Neural cell (in vitro differentiated cells): Measurements from ENCODE around the gene ZNF529.

Experiments
- CTCF ChIP-seq: fragments of 450-650 bp; IDR thresholded peaks from 2 replicates; pipeline ENCODE4 v1.5.1; 2014; ENCODE audit warnings: antibody characterized with exemption, mild to moderate bottlenecking, moderate library complexity; ENCODE audit not compliant: poor library complexity, severe bottlenecking
- EP300 ChIP-seq: fragments of 450-650 bp; conservative IDR thresholded peaks from 2 replicates; pipeline ENCODE4 v1.6.1; 2014; ENCODE audit warnings: antibody characterized with exemption, mild to moderate bottlenecking, moderate library complexity; ENCODE audit not compliant: poor library complexity, severe bottlenecking
- EZH2 ChIP-seq: fragments of 200-600, 300-800 bp; shearing (Covaris generic), sonication (generic); IDR thresholded peaks from 2 replicates; pipeline ENCODE4 v1.6.1; 2014; ENCODE audit warnings: antibody characterized with exemption, low read length, borderline replicate concordance, mild to moderate bottlenecking; ENCODE audit not compliant: insufficient read depth, poor library complexity, severe bottlenecking
- MXI1 ChIP-seq: fragments of 450-650 bp; conservative IDR thresholded peaks from 2 replicates; pipeline ENCODE4 v1.6.1; 2014; ENCODE audit warnings: antibody characterized with exemption, mild to moderate bottlenecking; ENCODE audit not compliant: poor library complexity, severe bottlenecking
- POLR2AphosphoS5 ChIP-seq: IDR thresholded peaks from 2 replicates; pipeline ENCODE4 v1.6.1; 2012
- RAD21 ChIP-seq: fragments of 450-650 bp; conservative IDR thresholded peaks from 2 replicates; pipeline ENCODE4 v1.6.1; 2014; ENCODE audit warnings: antibody characterized with exemption, mild to moderate bottlenecking, moderate library complexity
- REST ChIP-seq: IDR thresholded peaks from 2 replicates; pipeline ENCODE4 v1.6.1; 2012; ENCODE audit warnings: borderline replicate concordance
- TAF1 ChIP-seq: IDR thresholded peaks from 2 replicates; pipeline ENCODE4 v1.6.1; 2012; ENCODE audit warnings: low read depth

- TF ChIP-seq MXI1 = no peak
- TF ChIP-seq CTCF = no peak
- no peak for TF ChIP-seq TAF1
- TF ChIP-seq RAD21 = no peak
- TF ChIP-seq EP300 = no peak
- no peak for TF ChIP-seq POLR2AphosphoS5
- TF ChIP-seq EZH2 = no peak
- TF ChIP-seq REST = no peak
Measured at GRCh38 chr19:36577271-36577996, 4.3 kb upstream of the ZNF529 start.
